Right lobe of liver (tissue), 6 donors: ENCODE results near the gene TOM1L2. TPM values are rescaled to one million over a fixed set of nuclear protein-coding genes. Genes with fewer than 3 reads are reported as not detected.

Experiments used
- ATAC-seq, 4 donors: fragments of 200-7000 bp; cut with Tn5 transposase; one replicate each; pipeline ENCODE4 v1.9.1; 2020; ENCODE audit warnings: mild to moderate bottlenecking in 4 of 4, moderate library complexity in 4 of 4
- DNase-seq, 3 donors: peaks; one replicate each; pipeline ENCODE4 v3.0.0-alpha.2; 2020
- H3K27ac ChIP-seq, 3 donors: fragments of 200-600 bp; one replicate each; pipeline ENCODE4 v1.8.0; 2022
- H3K27me3 ChIP-seq, 2 donors: fragments of 200-600 bp; one replicate each; pipeline ENCODE4 v1.8.0; 2022
- H3K36me3 ChIP-seq, 4 donors: fragments of 200-600 bp; sonication (generic) in 1 of 4; one replicate each; pipeline versions ENCODE4 v1.5.1 to v1.8.0; 2017 to 2022; ENCODE audit warnings: control low read depth in 1 of 4
- H3K4me1 ChIP-seq, 4 donors: fragments of 200-600 bp; sonication (generic) in 1 of 4; one replicate each; pipeline versions ENCODE4 v1.5.1 to v1.8.0; 2017 to 2022; ENCODE audit warnings: control low read depth in 1 of 4
- H3K4me3 ChIP-seq, 3 donors: fragments of 200-600 bp; one replicate each; pipeline ENCODE4 v1.8.0; 2022
- H3K9me3 ChIP-seq, 4 donors: fragments of 200-600 bp; sonication (generic) in 1 of 4; one replicate each; pipeline versions ENCODE4 v1.5.1 to v1.8.0; 2017 to 2022; ENCODE audit warnings: control low read depth in 1 of 4
- POLR2A ChIP-seq: fragments of 450-650 bp; IDR thresholded peaks from one replicate; pipeline ENCODE4 v1.6.1; 2017; ENCODE audit warnings: antibody characterized with exemption, mild to moderate bottlenecking
- WGBS: methylation state at CpG from one replicate; pipeline ENCODE4 v1.1.6; 2018; ENCODE audit warnings: low coverage, low lambda C conversion rate; ENCODE audit not compliant: insufficient coverage; ENCODE audit errors: missing lambda C conversion rate; 5-methylcytosine and 5-hydroxymethylcytosine counted together
- intact Hi-C, 2 donors: fragments of 100-400 bp; cut with DNase I; formaldehyde crosslinking; loops; one replicate each; pipeline versions ENCODE4 v1.11.2 to v1.14.1; 2022
- total RNA-seq, 6 experiments: library from RNA; depleted of rRNA in 2 of 6; stranded (reverse); fragments of >200 nt in 2 of 6; fragmentation: NEBNext Ultra II Directional in 3 of 6; extraction: Animal tissue kit (Norgen Biotek cat#: 25700) in 3 of 6; gene quantifications; one replicate each; pipeline versions ENCODE4 v1.1.0 to v1.2.4, GENCODE V29; 2016 to 2023
- TF ChIP-seq, protein P1 (sequence below), 4 donors: fragments of 200-600 bp in 3 of 4; fragments of 450-650 bp in 1 of 4; IDR thresholded peaks; one replicate each; pipeline versions ENCODE4 v1.5.1 to v1.8.0; 2016 to 2022; ENCODE audit warnings: antibody characterized with exemption in 4 of 4, mild to moderate bottlenecking in 2 of 4
- donor health status: DM: no; HTN: yes; CAD: no.
- donor health status: DM: no; HTN: no; CAD: no.
- donor health status: DM: no; HTN: no; CAD: no.
- donor health status: DM: no; HTN: yes; CAD: no.
- donor health status: DM: no; HTN: yes; CAD: no.

TOM1L2 gene
- total RNA-seq, 6 experiments from 2014 or later = 13.5 to 21.2 (median 16.0) TPM

DNA sequence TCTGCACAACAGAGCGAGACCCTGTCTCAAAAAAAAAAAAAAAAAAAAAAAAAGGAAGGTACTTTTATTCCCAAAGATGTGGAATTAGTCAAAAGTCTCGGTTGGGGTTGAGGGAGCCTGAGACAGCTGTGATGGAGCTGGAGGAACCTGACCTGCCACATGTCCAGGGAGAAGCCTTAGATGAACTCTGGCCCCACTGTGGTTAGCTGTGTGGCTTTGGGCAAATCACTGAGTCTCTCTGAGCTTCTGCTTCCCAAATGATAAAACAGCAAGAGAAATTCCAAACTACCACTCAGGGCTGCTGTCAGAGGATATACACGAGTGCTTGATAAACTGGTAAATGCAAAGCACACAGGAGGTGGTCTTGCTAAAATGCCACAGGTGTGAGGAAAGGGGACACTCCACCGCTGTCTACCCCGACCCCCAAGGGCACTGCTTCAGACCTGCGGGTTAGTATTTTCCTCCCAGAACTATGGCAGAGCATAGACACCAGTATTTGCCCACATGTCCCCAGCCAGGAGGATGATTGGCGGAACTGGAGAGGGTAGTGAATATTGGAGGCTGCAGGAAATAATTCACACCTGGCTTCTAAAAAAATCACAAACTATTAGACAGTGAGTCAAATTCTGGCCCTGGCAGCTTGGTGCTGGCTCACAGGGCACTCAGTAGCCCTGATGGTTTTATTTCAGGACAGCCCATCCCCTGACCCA, 15.1 kb upstream of the TOM1L2 start:
- ATAC-seq (no peak), DNase-seq (no peak)
- Histone ChIP-seq H3K27ac (no peak overlapping the region), H3K4me3 (no peak overlapping the region), H3K4me1 (no peaks in the 10 kb centered on the region), H3K36me3 (no peaks in the 10 kb centered on the region), H3K27me3 (no peaks in the 10 kb centered on the region), H3K9me3 (no peaks in the 10 kb centered on the region)
- WGBS = 72% methylated on average over 5 of the region's 7 CpGs
- TF ChIP-seq, protein P1, sequence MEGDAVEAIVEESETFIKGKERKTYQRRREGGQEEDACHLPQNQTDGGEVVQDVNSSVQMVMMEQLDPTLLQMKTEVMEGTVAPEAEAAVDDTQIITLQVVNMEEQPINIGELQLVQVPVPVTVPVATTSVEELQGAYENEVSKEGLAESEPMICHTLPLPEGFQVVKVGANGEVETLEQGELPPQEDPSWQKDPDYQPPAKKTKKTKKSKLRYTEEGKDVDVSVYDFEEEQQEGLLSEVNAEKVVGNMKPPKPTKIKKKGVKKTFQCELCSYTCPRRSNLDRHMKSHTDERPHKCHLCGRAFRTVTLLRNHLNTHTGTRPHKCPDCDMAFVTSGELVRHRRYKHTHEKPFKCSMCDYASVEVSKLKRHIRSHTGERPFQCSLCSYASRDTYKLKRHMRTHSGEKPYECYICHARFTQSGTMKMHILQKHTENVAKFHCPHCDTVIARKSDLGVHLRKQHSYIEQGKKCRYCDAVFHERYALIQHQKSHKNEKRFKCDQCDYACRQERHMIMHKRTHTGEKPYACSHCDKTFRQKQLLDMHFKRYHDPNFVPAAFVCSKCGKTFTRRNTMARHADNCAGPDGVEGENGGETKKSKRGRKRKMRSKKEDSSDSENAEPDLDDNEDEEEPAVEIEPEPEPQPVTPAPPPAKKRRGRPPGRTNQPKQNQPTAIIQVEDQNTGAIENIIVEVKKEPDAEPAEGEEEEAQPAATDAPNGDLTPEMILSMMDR (IDR thresholded peaks at IDR 0.05) = no peak
- TF ChIP-seq POLR2A = no peak
- intact Hi-C loops = no loop called here

GRCh38 chr17:17985555-17985954, 13.4 kb upstream of the TOM1L2 start:
- ATAC-seq = peak in 1 of 4 donors; percentile 15
- Histone ChIP-seq H3K36me3 (no peaks in the 10 kb centered on the region), H3K4me3 (no peak overlapping the region), H3K27me3 (no peaks in the 10 kb centered on the region), H3K4me1 (no peaks in the 10 kb centered on the region), H3K9me3 (no peaks in the 10 kb centered on the region), H3K27ac (no peak overlapping the region)
- no peak for TF ChIP-seq POLR2A
- TF ChIP-seq, protein P1 (IDR thresholded peaks at IDR 0.05) = peak in 3 of 4 donors; percentile 10 to 37 (median 19)
- no peak for DNase-seq
- intact Hi-C loops = no loop called here
- WGBS = no CpG with 5 or more reads among the region's 3 CpGs

DNA sequence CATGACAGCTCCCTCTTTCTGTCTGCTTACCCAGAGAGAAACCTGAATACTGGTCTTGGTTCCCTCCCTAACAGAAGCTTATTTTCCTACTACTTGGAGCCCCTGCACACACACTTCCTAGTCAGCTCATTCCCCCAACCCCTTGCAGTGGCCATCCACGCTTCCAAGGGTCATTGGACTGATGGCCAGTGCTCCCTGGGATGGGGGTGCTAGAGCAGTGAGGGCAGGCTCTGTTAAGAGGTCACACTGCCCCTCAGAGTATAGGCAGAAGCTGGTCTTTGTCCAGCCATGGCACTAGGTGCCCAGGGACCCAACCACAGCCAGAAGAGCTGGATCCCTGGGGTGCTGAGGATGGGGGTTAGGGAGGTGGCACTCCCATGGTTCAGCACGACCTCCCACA, 13.0 kb upstream of the TOM1L2 start:
- no peak overlapping the region for H3K4me3 ChIP-seq
- H3K27ac ChIP-seq = no peak overlapping the region
- TF ChIP-seq, protein P1 (IDR thresholded peaks at IDR 0.05) = no peak
- TF ChIP-seq POLR2A = no peak
- ATAC-seq (no peak), DNase-seq (no peak)
- no peaks in the 10 kb centered on the region for H3K36me3 ChIP-seq
- intact Hi-C loops = no loop called here
- 57% methylated on average over 1 of the region's 2 CpGs for WGBS
- H3K27me3 ChIP-seq = no peaks in the 10 kb centered on the region
- H3K4me1 ChIP-seq = no peaks in the 10 kb centered on the region
- H3K9me3 ChIP-seq = no peaks in the 10 kb centered on the region

DNA sequence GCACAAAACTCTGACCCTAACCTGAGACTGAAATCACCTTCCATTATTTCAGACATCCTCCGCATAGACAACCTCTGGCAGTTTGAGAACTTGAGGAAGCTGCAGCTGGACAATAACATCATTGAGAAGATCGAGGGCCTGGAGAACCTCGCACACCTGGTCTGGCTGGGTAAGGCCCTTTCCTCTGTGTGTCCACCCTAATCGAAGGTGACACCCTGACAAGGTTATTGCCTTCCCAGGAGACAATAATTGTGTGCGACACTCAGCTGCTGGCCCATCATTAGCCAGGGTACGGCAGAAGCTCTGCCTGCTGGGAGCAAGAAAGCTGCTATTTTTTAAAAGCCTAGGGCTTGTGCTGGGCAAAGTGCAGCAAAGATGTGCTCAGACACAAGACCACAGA, 11.6 kb upstream of the TOM1L2 start:
- no peak for DNase-seq
- H3K4me3 ChIP-seq = no peak overlapping the region
- TF ChIP-seq, protein P1 (IDR thresholded peaks at IDR 0.05) = no peak
- H3K36me3 ChIP-seq = no peaks in the 10 kb centered on the region
- ATAC-seq = no peak
- no CpG with 5 or more reads among the region's 6 CpGs for WGBS
- H3K9me3 ChIP-seq = no peaks in the 10 kb centered on the region
- H3K27ac ChIP-seq = no peak overlapping the region
- intact Hi-C loops = no loop called here
- no peaks in the 10 kb centered on the region for H3K4me1 ChIP-seq
- no peaks in the 10 kb centered on the region for H3K27me3 ChIP-seq
